Heart right ventricle (tissue), 16 donors: Measurements from ENCODE around the gene PADI2. TPM values are rescaled to one million over a fixed set of nuclear protein-coding genes. Genes with fewer than 3 reads are reported as not detected.

Source experiments
- ATAC-seq, 8 donors: fragments of 200-7000 bp; cut with Tn5 transposase; one replicate each; pipeline ENCODE4 v1.9.1; 2020; ENCODE audit warnings: mild to moderate bottlenecking in 8 of 8, moderate library complexity in 8 of 8, moderate number of reproducible peaks in 1 of 8
- DNase-seq, 2 donors: peaks; one replicate each; pipeline ENCODE4 v3.0.0-alpha.2; 2020
- H3K27ac ChIP-seq, 10 donors: fragments of 200-600 bp; sonication (generic) in 2 of 10; one replicate each; pipeline versions ENCODE4 v1.5.0 to v1.8.0; 2020 to 2022; ENCODE audit warnings: mild to moderate bottlenecking in 3 of 10
- H3K27me3 ChIP-seq, 7 donors: fragments of 200-600 bp; one replicate each; pipeline ENCODE4 v1.8.0; 2021 to 2022; ENCODE audit warnings: mild to moderate bottlenecking in 2 of 7
- H3K36me3 ChIP-seq, 9 donors: fragments of 200-600 bp; sonication (generic) in 1 of 9; one replicate each; pipeline versions ENCODE4 v1.5.0 to v1.8.0; 2020 to 2022; ENCODE audit warnings: mild to moderate bottlenecking in 2 of 9
- H3K4me1 ChIP-seq, 9 donors: fragments of 200-600 bp; sonication (generic) in 1 of 9; one replicate each; pipeline versions ENCODE4 v1.5.0 to v1.8.0; 2020 to 2022; ENCODE audit warnings: mild to moderate bottlenecking in 4 of 9
- H3K4me3 ChIP-seq, 10 donors: fragments of 200-600 bp; sonication (generic) in 2 of 10; one replicate each; pipeline versions ENCODE4 v1.5.0 to v1.8.0; 2020 to 2022; ENCODE audit warnings: mild to moderate bottlenecking in 7 of 10, moderate library complexity in 2 of 10
- H3K9me3 ChIP-seq, 11 donors: fragments of 200-600 bp in 10 of 11; sonication (generic) in 2 of 11; one replicate each; pipeline versions ENCODE4 v1.5.0 to v1.8.0; 2013 to 2022; ENCODE audit warnings: mild to moderate bottlenecking in 2 of 11, control low read depth in 1 of 11, moderate library complexity in 1 of 11
- WGBS, 2 donors: extraction: QIAGEN DNeasy Blood & Tissue Kit; methylation state at CpG; one replicate each; pipeline ENCODE4 v1.1.7; 2013; ENCODE audit warnings: inconsistent platforms in 1 of 2; 5-methylcytosine and 5-hydroxymethylcytosine counted together
- intact Hi-C, 10 donors: fragments of 100-400 bp; cut with DNase I; formaldehyde crosslinking; loops; one replicate each; pipeline versions ENCODE4 v1.11.1 to v1.14.2; 2022
- polyA plus RNA-seq, 2 donors: library from polyadenylated mRNA; stranded (reverse); fragments of 200-250 nt; gene quantifications; one replicate each; pipeline ENCODE4 v1.2.3, GENCODE V29; 2013
- total RNA-seq, 10 donors: library from RNA; stranded (reverse); fragmentation: NEBNext Ultra II Directional in 3 of 10; extraction: Animal tissue kit (Norgen Biotek cat#: 25700) in 3 of 10; gene quantifications; one replicate each; pipeline versions ENCODE4 v1.2.1 to v1.2.4, GENCODE V29; 2021 to 2023
- TF ChIP-seq, protein P1 (sequence below), 9 donors: fragments of 200-600 bp; sonication (generic) in 2 of 9; IDR thresholded peaks; one replicate each; pipeline versions ENCODE4 v1.5.0 to v1.8.0; 2021 to 2022; ENCODE audit warnings: antibody characterized with exemption in 9 of 9, mild to moderate bottlenecking in 5 of 9, moderate library complexity in 1 of 9
- donor health status: Arrhythmogenic right ventricular cardiomyopathy.
- donor health status: ischemic (EF 13 %, LVEDD 7.1; RV severe dilation, severe dysfunction).
- donor health status: healthy with polysubstance abuse.
- donor health status: DM: no; HTN: yes; CAD: no.
- donor health status: DM: no; HTN: no; CAD: no.
- donor health status: ischemic (EF 25% LVEDD 6.9; RV normal size, moderate dysfunction).
- donor health status: ischemic (EF 25% LVEDD 5.7; RV mildly dilated, moderate dysfunction).
- donor health status: healthy.
- donor health status: DM: yes; HTN: yes; CAD: no.
- donor health status: Ischemic cardiomyopathy.
- donor health status: ischemic (EF 35%, LVEDD 5.7; RV mildly dilated, moderate dysfunction).
- donor health status: nonischemic (EF 11% LVEDD 7.7; RV severe dilation, severe dysfunction).
- donor health status: DM: yes; HTN: yes; CAD: no.
- donor health status: PGD.
- donor health status: ischemic (EF 29% LVEDD 5.4; RV normal size, mild dysfunction).
- donor health status: nonischemic (EF 23%, LVEDD 6.1; RV moderate dilation, normal function).

PADI2 gene
- total and polyA plus RNA-seq, 12 donors, result 0.07 to 1.1 (median 0.47) TPM

DNA sequence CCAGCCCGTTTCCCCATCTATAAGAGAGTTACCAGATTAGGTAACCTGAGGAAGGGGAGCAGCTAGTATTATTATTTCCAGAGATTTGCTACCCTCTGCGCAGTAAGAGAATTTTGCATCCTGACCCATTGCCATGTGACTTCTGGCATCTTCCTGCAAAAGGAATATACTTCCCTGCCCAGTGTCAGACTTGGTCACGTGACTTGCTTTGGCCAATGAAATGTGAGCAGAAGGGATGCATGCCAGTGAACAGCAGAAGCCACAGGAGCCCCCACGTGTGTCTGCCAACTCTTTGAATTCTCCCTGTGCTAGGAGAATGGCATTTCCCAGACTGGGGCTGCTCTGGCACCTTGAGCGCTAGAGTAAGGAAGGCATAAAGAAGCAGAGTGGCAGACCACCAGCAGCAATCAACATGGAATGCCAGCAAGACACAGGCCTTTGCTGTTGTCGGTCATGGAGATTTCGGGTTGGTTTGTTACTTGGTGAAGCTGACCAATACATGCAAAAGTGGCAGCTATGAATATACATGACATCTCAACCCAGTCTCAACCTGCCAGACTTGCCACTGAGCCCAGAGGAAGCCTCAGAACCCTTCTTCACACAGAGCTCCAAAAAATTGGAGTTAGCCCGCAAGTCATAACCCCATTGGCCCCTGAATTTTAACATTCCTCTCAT lies 39.0 kb downstream of the PADI2 start:
- H3K27ac ChIP-seq, result no peak overlapping the region
- no peak overlapping the region for H3K4me3 ChIP-seq
- intact Hi-C loops, result no loop called here
- H3K36me3 ChIP-seq, result peaks cover 0 to 3% (median 0%) of the 10 kb centered on the region in 9 donors
- H3K4me1 ChIP-seq, result peaks cover 0 to 11% (median 0%) of the 10 kb centered on the region in 9 donors
- H3K27me3 ChIP-seq, result peaks cover 0 to 7% (median 0%) of the 10 kb centered on the region in 7 donors
- WGBS, 2 donors, result 88 to 89% methylated on average over 8 of the region's 8 CpGs
- TF ChIP-seq, protein P1, sequence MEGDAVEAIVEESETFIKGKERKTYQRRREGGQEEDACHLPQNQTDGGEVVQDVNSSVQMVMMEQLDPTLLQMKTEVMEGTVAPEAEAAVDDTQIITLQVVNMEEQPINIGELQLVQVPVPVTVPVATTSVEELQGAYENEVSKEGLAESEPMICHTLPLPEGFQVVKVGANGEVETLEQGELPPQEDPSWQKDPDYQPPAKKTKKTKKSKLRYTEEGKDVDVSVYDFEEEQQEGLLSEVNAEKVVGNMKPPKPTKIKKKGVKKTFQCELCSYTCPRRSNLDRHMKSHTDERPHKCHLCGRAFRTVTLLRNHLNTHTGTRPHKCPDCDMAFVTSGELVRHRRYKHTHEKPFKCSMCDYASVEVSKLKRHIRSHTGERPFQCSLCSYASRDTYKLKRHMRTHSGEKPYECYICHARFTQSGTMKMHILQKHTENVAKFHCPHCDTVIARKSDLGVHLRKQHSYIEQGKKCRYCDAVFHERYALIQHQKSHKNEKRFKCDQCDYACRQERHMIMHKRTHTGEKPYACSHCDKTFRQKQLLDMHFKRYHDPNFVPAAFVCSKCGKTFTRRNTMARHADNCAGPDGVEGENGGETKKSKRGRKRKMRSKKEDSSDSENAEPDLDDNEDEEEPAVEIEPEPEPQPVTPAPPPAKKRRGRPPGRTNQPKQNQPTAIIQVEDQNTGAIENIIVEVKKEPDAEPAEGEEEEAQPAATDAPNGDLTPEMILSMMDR (IDR thresholded peaks at IDR 0.05), result no peak
- ATAC-seq (no peak), DNase-seq (no peak)
- peaks cover 0 to 3% (median 0%) of the 10 kb centered on the region in 11 donors for H3K9me3 ChIP-seq

DNA sequence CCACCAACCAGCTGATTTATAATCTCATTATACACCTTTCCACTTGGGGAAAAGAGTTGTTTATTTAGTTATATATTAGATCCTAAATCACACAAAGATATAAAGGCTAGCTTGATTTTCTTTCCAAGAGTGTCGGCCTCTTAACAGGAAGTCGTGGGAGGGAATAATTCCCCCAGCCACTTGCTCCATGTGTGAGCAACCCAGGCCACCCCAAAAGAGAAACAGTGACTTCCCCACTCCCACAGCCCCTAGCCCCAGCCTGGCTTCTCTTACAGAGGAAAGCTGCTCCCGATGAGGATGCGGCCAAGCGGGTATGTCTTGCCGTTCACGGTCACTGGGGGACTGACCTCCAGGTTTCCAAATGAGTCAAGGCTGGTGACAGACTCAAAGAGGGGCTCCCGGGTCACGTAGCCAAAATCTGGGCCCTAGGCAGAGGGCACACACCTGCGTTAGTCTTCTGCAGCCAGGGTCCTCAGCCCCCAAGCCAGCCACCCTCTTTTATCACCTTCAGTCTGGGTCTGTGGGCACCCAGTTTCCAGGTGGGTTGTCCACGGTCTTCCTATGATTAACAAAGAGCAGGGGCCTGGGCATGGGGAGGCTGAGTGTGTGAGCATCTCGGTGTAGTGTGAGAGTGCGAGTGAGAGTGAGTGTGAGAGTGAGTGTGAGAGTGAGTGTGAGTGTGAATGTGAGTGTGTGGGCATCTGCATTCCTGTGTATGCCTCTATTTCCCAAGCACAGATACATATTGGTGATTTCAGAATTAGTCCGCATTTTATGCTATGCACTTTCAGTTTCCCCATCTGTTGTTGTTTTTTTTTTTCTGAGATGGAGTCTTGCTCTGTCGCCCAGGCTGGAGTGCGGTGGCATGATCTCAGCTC lies 40.0 kb downstream of the PADI2 start:
- Histone ChIP-seq H3K36me3 (peaks cover 0 to 3% (median 0%) of the 10 kb centered on the region in 9 donors), H3K4me1 (peaks cover 0 to 11% (median 0%) of the 10 kb centered on the region in 9 donors), H3K9me3 (peaks cover 0 to 3% (median 0%) of the 10 kb centered on the region in 11 donors), H3K4me3 (no peak overlapping the region), H3K27ac (no peak overlapping the region), H3K27me3 (peaks cover 0 to 5% (median 0%) of the 10 kb centered on the region in 7 donors)
- WGBS, 2 donors, result 84 to 89% methylated on average over 16 of the region's 16 CpGs
- intact Hi-C loops, result no loop called here
- DNase-seq (no peak), ATAC-seq (no peak)
- TF ChIP-seq, protein P1 (IDR thresholded peaks at IDR 0.05), result no peak

DNA sequence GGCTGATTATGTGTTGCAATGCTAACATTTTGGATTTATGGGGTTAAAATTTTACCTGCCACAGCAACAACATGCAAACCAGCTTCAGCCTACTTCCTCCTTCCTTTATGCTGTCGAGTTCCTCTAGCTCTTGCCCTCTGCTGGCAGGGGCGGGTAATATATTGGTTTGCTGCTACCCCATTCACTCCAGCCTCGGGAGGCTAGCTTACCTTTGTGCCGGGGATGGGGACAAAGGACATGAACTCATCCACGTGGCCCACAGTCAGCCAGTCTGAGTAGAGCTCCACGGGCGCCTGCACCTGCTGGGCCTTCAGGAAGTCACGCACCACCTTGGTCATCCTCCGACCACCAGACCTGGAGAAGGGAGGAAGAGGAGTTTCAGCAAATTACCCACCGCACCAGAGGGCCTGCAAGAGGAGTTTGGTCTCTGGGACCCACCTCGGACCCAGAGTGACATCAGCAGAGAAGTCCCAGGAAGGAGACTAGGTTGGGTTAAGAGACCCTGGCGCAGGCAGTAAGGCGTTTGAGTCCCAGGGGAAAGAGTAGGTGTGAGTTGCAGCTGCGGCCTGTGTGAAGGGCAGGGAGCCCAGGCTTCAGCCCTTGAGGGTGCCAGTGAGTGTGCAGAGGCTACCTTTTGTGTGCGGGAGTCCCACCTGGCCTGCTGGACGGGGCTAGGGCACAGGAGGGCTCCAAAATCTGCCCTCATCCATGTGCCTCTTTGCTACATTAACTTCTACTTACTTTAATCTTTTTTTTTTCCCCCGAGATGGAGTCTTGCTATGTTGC lies 43.6 kb downstream of the PADI2 start:
- TF ChIP-seq, protein P1 (IDR thresholded peaks at IDR 0.05), result peak in 1 of 9 donors; percentile 45
- Histone ChIP-seq H3K9me3 (peaks cover 0 to 3% (median 0%) of the 10 kb centered on the region in 11 donors), H3K4me1 (no peaks in the 10 kb centered on the region), H3K27me3 (no peaks in the 10 kb centered on the region), H3K27ac (no peak overlapping the region), H3K36me3 (peaks cover 0 to under 1% (median 0%) of the 10 kb centered on the region in 9 donors), H3K4me3 (no peak overlapping the region)
- WGBS, 2 donors, result 71 to 72% methylated on average over 17 of the region's 17 CpGs
- peak in 1 of 8 donors; percentile 28 for ATAC-seq
- DNase-seq, result no peak
- intact Hi-C loops, result no loop called here

DNA sequence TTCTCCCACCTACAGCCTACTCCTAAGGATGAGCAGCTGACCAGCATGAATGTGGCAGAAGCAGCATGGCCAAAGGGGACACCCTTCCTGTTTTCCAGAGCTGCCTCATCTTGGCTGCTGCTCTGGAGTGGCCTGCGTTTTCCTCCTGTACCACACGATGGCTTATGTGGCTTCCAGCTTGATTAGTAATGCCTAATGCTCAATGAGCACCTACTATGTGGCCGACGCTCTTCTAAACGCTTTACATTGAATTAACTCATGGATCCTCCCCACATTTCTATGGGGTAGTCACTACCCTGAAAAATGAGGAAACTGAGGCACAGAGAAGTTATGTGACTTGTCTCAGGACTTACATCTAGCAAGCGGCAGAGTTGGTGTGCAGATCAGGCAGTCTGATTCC lies 47.5 kb downstream of the PADI2 start:
- WGBS, 2 donors, result 75 to 83% methylated on average over 6 of the region's 6 CpGs
- no peak for DNase-seq
- no peaks in the 10 kb centered on the region for H3K27me3 ChIP-seq
- peaks cover 0 to 8% (median 0%) of the 10 kb centered on the region in 9 donors for H3K4me1 ChIP-seq
- TF ChIP-seq, protein P1 (IDR thresholded peaks at IDR 0.05), result no peak
- H3K27ac ChIP-seq, result no peak overlapping the region
- no peak for ATAC-seq
- no peaks in the 10 kb centered on the region for H3K9me3 ChIP-seq
- no peaks in the 10 kb centered on the region for H3K36me3 ChIP-seq
- intact Hi-C loops, result no loop called here
- H3K4me3 ChIP-seq, result no peak overlapping the region
